Effector memory CD4-positive, alpha-beta T cell (primary cell): ENCODE data around the gene FMC1.

ENCODE experiments used
- DNase-seq, 3 donors: peaks; one replicate each; pipeline ENCODE4 v3.0.0-alpha.2; 2020
- H3K27ac ChIP-seq: 2 replicates; pipeline ENCODE4 v1.7.0; 2013; ENCODE audit warnings: mild to moderate bottlenecking, low read length, moderate library complexity; ENCODE audit not compliant: insufficient read depth, poor library complexity, severe bottlenecking
- H3K27me3 ChIP-seq: replicated peaks from 2 replicates; pipeline ENCODE4 v1.7.0; 2013; ENCODE audit warnings: mild to moderate bottlenecking, low read length; ENCODE audit not compliant: insufficient read depth, control insufficient read depth, poor library complexity, severe bottlenecking
- H3K36me3 ChIP-seq: 2 replicates; pipeline ENCODE4 v1.7.0; 2013; ENCODE audit warnings: mild to moderate bottlenecking, low read length, moderate library complexity; ENCODE audit not compliant: control insufficient read depth, insufficient read depth
- H3K4me1 ChIP-seq: 2 replicates; pipeline ENCODE4 v1.7.0; 2013; ENCODE audit warnings: low read length, mild to moderate bottlenecking; ENCODE audit not compliant: control insufficient read depth, insufficient read depth, poor library complexity, severe bottlenecking
- H3K4me3 ChIP-seq: 2 replicates; pipeline ENCODE4 v1.7.0; 2013; ENCODE audit warnings: low read length, low read depth, mild to moderate bottlenecking; ENCODE audit not compliant: insufficient read depth, poor library complexity, severe bottlenecking
- H3K9me3 ChIP-seq: 2 replicates; pipeline ENCODE4 v1.7.0; 2013; ENCODE audit warnings: mild to moderate bottlenecking, low read length, moderate library complexity; ENCODE audit not compliant: control insufficient read depth

Gene FMC1

GRCh38 chr7:139359366-139360209 is 18.5 kb downstream of the FMC1 start, which contains the start of gene LUC7L2:
Gene LUC7L2, plus strand, starts transcription at chr7:139359894. Its CDS starts 368 bp downstream, at chr7:139360262.
- Histone ChIP-seq H3K4me1 (peaks cover 12% of the 10 kb centered on the region), H3K27me3 (no peaks in the 10 kb centered on the region), H3K36me3 (peaks cover 5% of the 10 kb centered on the region), H3K4me3 (peak within 1 kb of the TSS; percentile 99), H3K27ac (peak within 1 kb of the TSS; percentile 97), H3K9me3 (no peaks in the 10 kb centered on the region)
- DNase-seq: peak; percentile 98 to 100 (median 99)

GRCh38 chr7:139360210-139360947 is 19.2 kb downstream of the FMC1 start:
- peaks cover 10% of the 10 kb centered on the region for H3K36me3 ChIP-seq
- no peaks in the 10 kb centered on the region for H3K27me3 ChIP-seq
- DNase-seq: peak; percentile 95 to 98 (median 97)
- peak overlapping the region; percentile 97 for H3K27ac ChIP-seq
- H3K4me1 ChIP-seq: peaks cover 17% of the 10 kb centered on the region
- no peaks in the 10 kb centered on the region for H3K9me3 ChIP-seq
- peak overlapping the region; percentile 99 for H3K4me3 ChIP-seq

GRCh38 chr7:139360948-139361307 is 19.8 kb downstream of the FMC1 start:
- Histone ChIP-seq H3K4me1 (peaks cover 17% of the 10 kb centered on the region), H3K9me3 (no peaks in the 10 kb centered on the region), H3K36me3 (peaks cover 15% of the 10 kb centered on the region), H3K27me3 (no peaks in the 10 kb centered on the region), H3K4me3 (peak overlapping the region; percentile 99), H3K27ac (peak overlapping the region; percentile 97)
- no peak for DNase-seq

- peak overlapping the region; percentile 99 for H3K4me3 ChIP-seq
- peaks cover 17% of the 10 kb centered on the region for H3K4me1 ChIP-seq
- H3K27ac ChIP-seq: no peak overlapping the region
Measured at GRCh38 chr7:139361523-139361922, 20.4 kb downstream of the FMC1 start.

GRCh38 chr7:139362302-139362701 is 21.2 kb downstream of the FMC1 start:
- H3K27ac ChIP-seq: no peak overlapping the region
- DNase-seq: no peak
- no peaks in the 10 kb centered on the region for H3K9me3 ChIP-seq
- H3K4me3 ChIP-seq: no peak overlapping the region
- peaks cover 15% of the 10 kb centered on the region for H3K36me3 ChIP-seq
- no peaks in the 10 kb centered on the region for H3K27me3 ChIP-seq
- H3K4me1 ChIP-seq: peaks cover 17% of the 10 kb centered on the region

More at GRCh38 chr7:139361523-139361922, 20.4 kb downstream of the FMC1 start:
- Histone ChIP-seq H3K27me3 (no peaks in the 10 kb centered on the region), H3K9me3 (no peaks in the 10 kb centered on the region), H3K36me3 (peaks cover 15% of the 10 kb centered on the region)
- DNase-seq: no peak

GRCh38 chr7:139362981-139363380 is 21.8 kb downstream of the FMC1 start:
- Histone ChIP-seq H3K9me3 (no peaks in the 10 kb centered on the region), H3K4me3 (no peak overlapping the region), H3K4me1 (peaks cover 17% of the 10 kb centered on the region), H3K36me3 (peaks cover 21% of the 10 kb centered on the region), H3K27me3 (no peaks in the 10 kb centered on the region), H3K27ac (no peak overlapping the region)
- no peak for DNase-seq

DNA sequence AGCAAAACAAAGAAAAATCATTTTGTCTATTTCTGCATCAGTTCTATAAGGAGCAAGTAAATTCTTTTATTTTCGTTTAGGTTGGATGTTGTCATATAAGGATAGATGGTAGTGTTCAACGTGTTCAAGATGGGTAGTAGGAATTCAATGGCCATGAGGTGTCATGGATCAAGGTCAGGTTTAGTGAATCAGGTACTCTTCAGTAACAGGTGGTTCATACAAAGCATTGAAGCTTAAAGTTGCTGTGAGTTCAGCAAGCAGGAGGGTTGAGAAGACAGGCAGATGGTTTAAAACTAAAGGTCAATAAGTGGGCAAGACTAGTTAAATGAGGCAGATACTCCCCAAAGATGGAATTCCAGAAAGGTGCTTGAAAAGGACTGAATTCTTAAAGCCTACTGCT is 24.2 kb downstream of the FMC1 start:
- H3K9me3 ChIP-seq: no peaks in the 10 kb centered on the region
- H3K4me1 ChIP-seq: peaks cover 25% of the 10 kb centered on the region
- no peak for DNase-seq
- H3K36me3 ChIP-seq: peaks cover 22% of the 10 kb centered on the region
- no peaks in the 10 kb centered on the region for H3K27me3 ChIP-seq
- no peak overlapping the region for H3K27ac ChIP-seq
- H3K4me3 ChIP-seq: no peak overlapping the region

- Histone ChIP-seq H3K4me3 (no peak overlapping the region), H3K9me3 (no peaks in the 10 kb centered on the region), H3K4me1 (peaks cover 25% of the 10 kb centered on the region), H3K36me3 (peaks cover 22% of the 10 kb centered on the region), H3K27me3 (no peaks in the 10 kb centered on the region), H3K27ac (no peak overlapping the region)
- DNase-seq: no peak
Measured at GRCh38 chr7:139366400-139366799, 25.3 kb downstream of the FMC1 start.

DNA sequence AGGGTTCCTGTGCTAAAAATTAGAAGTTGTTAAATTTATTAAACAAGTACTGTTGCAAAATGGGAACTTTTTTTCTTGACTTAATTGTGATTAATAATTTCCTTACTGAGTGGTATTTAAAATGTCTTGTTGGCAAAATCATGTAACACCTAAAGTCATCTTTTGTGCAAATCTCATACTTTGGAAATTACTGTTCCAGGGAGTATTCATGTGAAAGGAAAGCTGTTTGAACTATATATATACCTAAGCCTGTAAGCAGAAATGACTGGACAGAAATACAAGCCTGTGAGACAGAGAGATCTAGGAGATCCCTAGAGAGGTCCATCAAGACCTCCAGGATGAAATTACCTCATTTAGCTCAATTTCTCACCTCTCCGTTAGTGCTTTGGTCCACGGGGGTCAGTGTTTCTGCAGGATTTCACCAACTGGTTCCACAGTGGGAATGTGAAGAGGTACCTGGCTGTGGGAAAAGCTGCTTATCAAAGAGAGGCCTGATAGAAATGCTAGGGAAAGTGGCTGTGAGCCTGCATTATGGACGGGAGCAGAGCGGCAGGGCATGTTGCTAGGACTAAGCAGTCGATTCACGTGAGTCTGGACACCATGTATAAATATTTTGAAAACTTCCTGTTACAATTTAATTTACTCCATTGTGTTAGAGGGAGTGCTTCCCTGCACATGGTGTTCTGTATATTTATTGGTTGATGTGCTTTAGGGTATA is 26.5 kb downstream of the FMC1 start:
- H3K9me3 ChIP-seq: no peaks in the 10 kb centered on the region
- peaks cover 15% of the 10 kb centered on the region for H3K4me1 ChIP-seq
- no peaks in the 10 kb centered on the region for H3K27me3 ChIP-seq
- no peak overlapping the region for H3K4me3 ChIP-seq
- no peak for DNase-seq
- no peak overlapping the region for H3K27ac ChIP-seq
- H3K36me3 ChIP-seq: peaks cover 22% of the 10 kb centered on the region
